ENCODE measurements around the gene YARS2. TPM values are rescaled to one million over a fixed set of nuclear protein-coding genes. Genes with fewer than 3 reads are reported as not detected.

The YARS2 gene
- total and polyA plus RNA-seq, 9 of the 15 experiments (the other 6 are each of a cell fraction or from before 2014, with no cell fraction given): 15.2 to 40.9 (median 28.7) TPM

- no peak for TF ChIP-seq NONO (IDR thresholded peaks at IDR 0.05; ENCODE audit: low read depth in 2 of 2, low read length in 1 of 2)
- TF ChIP-seq EHMT2 (IDR thresholded peaks at IDR 0.05): no peak
- TF ChIP-seq CREM (IDR thresholded peaks at IDR 0.05; ENCODE audit: low read depth): peak; percentile 61
- peak; percentile 95 to 97 for TF ChIP-seq RAD21 (CRISPR knock-in tag; conservative IDR thresholded peaks at IDR 0.05 in 1 of 2, IDR thresholded peaks at IDR 0.05 in 1 of 2)
- peak; percentile 57; the same call in 1 of the 2 replicates for TF ChIP-seq ZBTB40 (IDR thresholded peaks at IDR 0.05)
- TF ChIP-seq ZBTB40 (CRISPR knock-in tag; IDR thresholded peaks at IDR 0.05): no peak
- TF ChIP-seq HNRNPH1 (optimal IDR thresholded peaks at IDR 0.05; ENCODE audit: low read depth, low read length): no peak
- 0 out of 2 replicates have a peak, but pooled peaks have one; percentile 18 for TF ChIP-seq CBX1 (IDR thresholded peaks at IDR 0.05; ENCODE audit: low read depth)
- no peak for TF ChIP-seq BDP1 (IDR thresholded peaks at IDR 0.05; ENCODE audit: insufficient read depth, insufficient read length)
- no peak for TF ChIP-seq PCBP1 (IDR thresholded peaks at IDR 0.05; ENCODE audit: low read depth, low read length, poor library complexity, severe bottlenecking)
- no peak for TF ChIP-seq CCAR2 (IDR thresholded peaks at IDR 0.05; ENCODE audit: low read depth, low read length)
- TF ChIP-seq ELF1 (tag; IDR thresholded peaks at IDR 0.05): no peak
- peak in 1 of 2 experiments; percentile 50 for TF ChIP-seq AFF1 (IDR thresholded peaks at IDR 0.05; ENCODE audit: low read depth in 1 of 2, partially characterized antibody in 2 of 2)
These were observed at the start of gene YARS2 (continued) for GRCh38 chr12:32755654-32756475.

Measured in K562 (cell line).